GM23338 (cell line): ENCODE results near the gene RAB30. TPM values are rescaled to one million over a fixed set of nuclear protein-coding genes. Genes with fewer than 3 reads are reported as not detected.

ENCODE experiments used
- ATAC-seq: fragments of 200-7000 bp; cut with Tn5 transposase; 3 replicates; pipeline ENCODE4 v1.9.1; 2020
- DNase-seq: peaks from one replicate; pipeline ENCODE4 v3.0.0-alpha.2; 2015; ENCODE audit warnings: low spot score
- H2AFZ ChIP-seq: fragments of 200-600 bp; sonication (generic); 2 replicates; pipeline ENCODE4 v1.8.0; 2016; ENCODE audit warnings: antibody characterized with exemption, mild to moderate bottlenecking, moderate library complexity
- H3F3A ChIP-seq: fragments of 200-600 bp; sonication (generic); replicated peaks from 2 replicates; pipeline ENCODE4 v1.8.0; 2017; ENCODE audit warnings: antibody characterized with exemption, mixed run types, low read depth
- H3K27ac ChIP-seq: fragments of 200-600 bp; sonication (generic); 2 replicates; pipeline ENCODE4 v1.6.1; 2016; ENCODE audit warnings: low read depth
- H3K27me3 ChIP-seq: fragments of 200-600 bp; sonication (generic); 2 replicates; pipeline ENCODE4 v1.8.0; 2016; ENCODE audit warnings: mild to moderate bottlenecking, mixed run types, moderate library complexity; ENCODE audit not compliant: insufficient read depth
- H3K36me3 ChIP-seq: fragments of 200-600 bp; sonication (generic); 2 replicates; pipeline ENCODE4 v1.8.0; 2016; ENCODE audit warnings: mild to moderate bottlenecking; ENCODE audit not compliant: insufficient read depth
- H3K4me1 ChIP-seq: fragments of 200-600 bp; sonication (generic); 2 replicates; pipeline ENCODE4 v1.8.0; 2016; ENCODE audit warnings: mild to moderate bottlenecking, moderate library complexity; ENCODE audit not compliant: insufficient read depth
- H3K4me2 ChIP-seq: fragments of 200-600 bp; sonication (generic); 2 replicates; pipeline ENCODE4 v1.7.1; 2017; ENCODE audit warnings: mixed run types
- H3K4me3 ChIP-seq: fragments of 200-600 bp; sonication (generic); 2 replicates; pipeline ENCODE4 v1.6.1; 2016; ENCODE audit warnings: mixed run types
- H3K79me2 ChIP-seq: fragments of 200-600 bp; sonication (generic); replicated peaks from 2 replicates; pipeline ENCODE4 v1.8.0; 2017; ENCODE audit warnings: mild to moderate bottlenecking; ENCODE audit not compliant: insufficient read depth
- H3K9me2 ChIP-seq: fragments of 200-600 bp; sonication (generic); 2 replicates; pipeline ENCODE4 v1.8.0; 2017; ENCODE audit not compliant: insufficient read depth
- H4K20me1 ChIP-seq: fragments of 200-600 bp; sonication (generic); replicated peaks from 2 replicates; pipeline ENCODE4 v1.8.0; 2017; ENCODE audit warnings: mild to moderate bottlenecking; ENCODE audit not compliant: insufficient read depth
- H3K27ac Mint-ChIP-seq: 2 replicates; pipeline ENCODE4 v1.8.0; 2020; ENCODE audit warnings: inconsistent platforms, mild to moderate bottlenecking, moderate library complexity, mixed read lengths
- H3K27me3 Mint-ChIP-seq: 3 replicates; pipeline ENCODE4 v1.8.0; 2022; ENCODE audit warnings: low read depth, mild to moderate bottlenecking, moderate library complexity, mixed read lengths, inconsistent platforms; ENCODE audit not compliant: insufficient read depth, poor library complexity
- H3K36me3 Mint-ChIP-seq: 3 replicates; pipeline ENCODE4 v1.8.0; 2021; ENCODE audit warnings: low read depth, mild to moderate bottlenecking, inconsistent platforms, moderate library complexity, mixed read lengths
- H3K4me1 Mint-ChIP-seq: 3 replicates; pipeline ENCODE4 v1.8.0; 2020; ENCODE audit warnings: mild to moderate bottlenecking, inconsistent platforms, mixed read lengths
- H3K4me3 Mint-ChIP-seq: 3 replicates; pipeline ENCODE4 v1.8.0; 2021; ENCODE audit warnings: moderate library complexity, mild to moderate bottlenecking, inconsistent platforms, mixed read lengths
- H3K9me3 Mint-ChIP-seq: 3 replicates; pipeline ENCODE4 v1.8.0; 2020; ENCODE audit warnings: moderate library complexity, mild to moderate bottlenecking, inconsistent platforms, mixed read lengths
- CTCF ChIP-seq, 2 experiments: fragments of 200-600 bp in 1 of 2; sonication (generic) in 1 of 2; conservative IDR thresholded peaks; 2 replicates each; pipeline versions ENCODE4 v1.5.1 to v1.6.1; 2016 to 2017; ENCODE audit warnings: antibody characterized with exemption in 2 of 2, low read depth in 2 of 2, mild to moderate bottlenecking in 2 of 2, moderate library complexity in 1 of 2
- EZH2 ChIP-seq: fragments of 200-600 bp; sonication (generic); IDR thresholded peaks from one replicate; pipeline ENCODE4 v1.8.0; 2017; ENCODE audit warnings: antibody characterized with exemption, mild to moderate bottlenecking, low read depth; ENCODE audit not compliant: unreplicated experiment
- EZH2phosphoT487 ChIP-seq: fragments of 200-600 bp; sonication (generic); IDR thresholded peaks from one replicate; pipeline ENCODE4 v1.8.1; 2018; ENCODE audit warnings: antibody characterized with exemption; ENCODE audit not compliant: unreplicated experiment
- JUNB ChIP-seq: IDR thresholded peaks from one replicate; pipeline ENCODE4 v1.6.1; 2016; ENCODE audit warnings: antibody characterized with exemption; ENCODE audit not compliant: unreplicated experiment
- POLR2AphosphoS5 ChIP-seq: IDR thresholded peaks from 2 replicates; pipeline ENCODE4 v1.6.1; 2016; ENCODE audit warnings: antibody characterized with exemption, low read depth
- STAT1 ChIP-seq: IDR thresholded peaks from one replicate; pipeline ENCODE4 v1.6.1; 2016; ENCODE audit warnings: antibody characterized with exemption; ENCODE audit not compliant: unreplicated experiment
- ZNF114 ChIP-seq: fragments of 250-450 bp; sonication (Bioruptor Pico); IDR thresholded peaks from 2 replicates; pipeline ENCODE4 v1.5.0; 2020; ENCODE audit warnings: mild to moderate bottlenecking, moderate library complexity
- ZNF331 ChIP-seq: fragments of 250-450 bp; sonication (Bioruptor Pico); IDR thresholded peaks from 2 replicates; pipeline ENCODE4 v1.5.0; 2020; ENCODE audit warnings: low read depth, mild to moderate bottlenecking, moderate library complexity
- ZNF462 ChIP-seq: fragments of 250-450 bp; sonication (Bioruptor Pico); IDR thresholded peaks from 2 replicates; pipeline ENCODE4 v1.5.0; 2020; ENCODE audit warnings: mild to moderate bottlenecking, moderate library complexity
- polyA plus RNA-seq: library from polyadenylated mRNA; unstranded; fragments of >200 nt; fragmentation: Nextera tagmentation; extraction: Ambion mirVana; gene quantifications from 2 replicates; pipeline ENCODE4 v1.2.1, GENCODE V29; 2016
- total RNA-seq: library from RNA; depleted of rRNA; stranded (reverse); fragments of >200 nt; shearing (Covaris generic); gene quantifications from 2 replicates; pipeline ENCODE4 v1.2.3, GENCODE V29; 2014

The RAB30 gene
- total and polyA plus RNA-seq, 2 experiments from 2014 or later, result 3.3 to 6.6 TPM

GRCh38 chr11:82929121-82929520 lies 142.6 kb downstream of the RAB30 start (continued):
- TF ChIP-seq CTCF (conservative IDR thresholded peaks at IDR 0.05; ENCODE audit: low read depth in 2 of 2) (no peak), EZH2phosphoT487 (no peak), JUNB (no peak), EZH2 (no peak), STAT1 (no peak), POLR2AphosphoS5 (no peak)

- DNase-seq (peak; percentile 80), ATAC-seq (peak; percentile 67)
- Histone ChIP-seq H3K27me3 (no peaks in the 10 kb centered on the region), H3F3A (no peaks in the 10 kb centered on the region), H3K79me2 (0 out of 2 replicates have a peak, but pooled peaks cover 3% of the 10 kb centered on the region), H2AFZ (no peak overlapping the region), H3K9me2 (no peaks in the 10 kb centered on the region), H3K4me2 (no peak overlapping the region), H3K4me1 (no peaks in the 10 kb centered on the region), H3K36me3 (peaks cover 14% of the 10 kb centered on the region; the same call in 1 of the 2 replicates), H3K27ac (no peak overlapping the region), H4K20me1 (no peaks in the 10 kb centered on the region), H3K4me3 (no peak overlapping the region)
- Mint-ChIP-seq H3K4me1 (no peaks in the 10 kb centered on the region), H3K36me3 (peaks cover 46% of the 10 kb centered on the region; the same call in 2 of the 3 replicates), H3K4me3 (no peak overlapping the region), H3K27me3 (no peaks in the 10 kb centered on the region), H3K9me3 (no peaks in the 10 kb centered on the region), H3K27ac (no peak overlapping the region)
- no peak for TF ChIP-seq ZNF462 (CRISPR knock-in tag)
- TF ChIP-seq CTCF (conservative IDR thresholded peaks at IDR 0.05; ENCODE audit: low read depth in 2 of 2), result peak; percentile 64 to 90
- no peak for TF ChIP-seq ZNF331
- TF ChIP-seq EZH2phosphoT487, result no peak
- TF ChIP-seq ZNF114 (CRISPR knock-in tag), result no peak
These were observed 144.3 kb downstream of the RAB30 start for GRCh38 chr11:82927264-82927880.
